HepG2 (cell line): Measurements from ENCODE around the gene RANBP6. TPM values are rescaled to one million over a fixed set of nuclear protein-coding genes. Genes with fewer than 3 reads are reported as not detected.

Experiments used
- ARID3A ChIP-seq: IDR thresholded peaks from 2 replicates; pipeline ENCODE4 v1.6.1; 2012; ENCODE audit warnings: low read depth, low read length, improper control_type of control experiment
- ATM ChIP-seq: fragments of 450-650 bp; IDR thresholded peaks from 2 replicates; pipeline ENCODE4 v1.7.1; 2017; ENCODE audit warnings: mild to moderate bottlenecking, borderline replicate concordance
- CENPX ChIP-seq: sonication (generic); formaldehyde crosslinking; IDR thresholded peaks from 2 replicates; pipeline ENCODE4 v1.9.0; 2021; ENCODE audit warnings: mild to moderate bottlenecking, missing genetic modification reagents, moderate library complexity
- ELF3 ChIP-seq: IDR thresholded peaks from 2 replicates; pipeline ENCODE4 v1.6.1; 2016; ENCODE audit warnings: missing genetic modification reagents, missing compliant biosample characterization
- FOXK1 ChIP-seq: sonication (generic); formaldehyde crosslinking; IDR thresholded peaks from 2 replicates; pipeline ENCODE4 v1.4.0; 2020; ENCODE audit warnings: low read depth, missing genetic modification reagents, borderline replicate concordance
- HDAC2 ChIP-seq: sonication (generic); formaldehyde crosslinking; IDR thresholded peaks from 2 replicates; pipeline ENCODE4 v1.4.0; 2020; ENCODE audit warnings: missing genetic modification reagents
- HNRNPK ChIP-seq: fragments of 200-400 bp; formaldehyde crosslinking; IDR thresholded peaks from 2 replicates; pipeline ENCODE4 v1.6.1; 2018; ENCODE audit warnings: low read length, low read depth, moderate library complexity, mild to moderate bottlenecking; ENCODE audit not compliant: poor library complexity, severe bottlenecking
- KDM5B ChIP-seq: sonication (generic); formaldehyde crosslinking; IDR thresholded peaks from 2 replicates; pipeline ENCODE4 v1.4.0; 2020; ENCODE audit warnings: missing genetic modification reagents, mild to moderate bottlenecking, borderline replicate concordance
- KLF16 ChIP-seq, 2 experiments: sonication (generic) in 1 of 2; formaldehyde crosslinking in 1 of 2; IDR thresholded peaks; 2 replicates each; pipeline versions ENCODE4 v1.6.1 to v1.8.0; 2016 to 2023; ENCODE audit warnings: missing genetic modification reagents in 2 of 2, missing compliant biosample characterization in 1 of 2
- MEIS2 ChIP-seq: sonication (generic); formaldehyde crosslinking; IDR thresholded peaks from 2 replicates; pipeline ENCODE4 v1.9.0; 2021; ENCODE audit warnings: mild to moderate bottlenecking, missing genetic modification reagents
- PHF21A ChIP-seq: sonication (generic); formaldehyde crosslinking; IDR thresholded peaks from 2 replicates; pipeline ENCODE4 v1.5.0; 2020; ENCODE audit warnings: mild to moderate bottlenecking, missing genetic modification reagents
- POGZ ChIP-seq: sonication (generic); formaldehyde crosslinking; IDR thresholded peaks from 2 replicates; pipeline ENCODE4 v1.4.0; 2020; ENCODE audit warnings: mild to moderate bottlenecking, missing genetic modification reagents
- RCOR2 ChIP-seq: IDR thresholded peaks from 2 replicates; pipeline ENCODE4 v1.6.1; 2016; ENCODE audit warnings: missing biosample characterization, missing genetic modification reagents
- SALL1 ChIP-seq: sonication (generic); formaldehyde crosslinking; IDR thresholded peaks from 2 replicates; pipeline ENCODE4 v1.8.0; 2022; ENCODE audit warnings: mild to moderate bottlenecking, missing genetic modification reagents
- SIN3A ChIP-seq: IDR thresholded peaks from 2 replicates; pipeline ENCODE4 v1.6.1; 2011; ENCODE audit warnings: low read depth, mild to moderate bottlenecking, control low read depth, low read length, borderline replicate concordance
- STAT5B ChIP-seq: sonication (generic); formaldehyde crosslinking; IDR thresholded peaks from 2 replicates; pipeline ENCODE4 v1.4.0; 2020; ENCODE audit warnings: missing genetic modification reagents
- ZBTB43 ChIP-seq: sonication (generic); formaldehyde crosslinking; conservative IDR thresholded peaks from 2 replicates; pipeline ENCODE4 v1.4.0; 2020; ENCODE audit warnings: missing genetic modification reagents
- ZFP36 ChIP-seq: fragments of 150-350 bp; IDR thresholded peaks from 2 replicates; pipeline ENCODE4 v1.6.1; 2018; ENCODE audit warnings: borderline replicate concordance, low read length, low read depth; ENCODE audit not compliant: partially characterized antibody
- ZKSCAN5 ChIP-seq: sonication (generic); formaldehyde crosslinking; IDR thresholded peaks from 2 replicates; pipeline ENCODE4 v1.5.1; 2020; ENCODE audit warnings: mild to moderate bottlenecking, missing genetic modification reagents
- ZNF232 ChIP-seq: sonication (generic); formaldehyde crosslinking; IDR thresholded peaks from 2 replicates; pipeline ENCODE4 v1.4.0; 2020; ENCODE audit warnings: missing genetic modification reagents, borderline replicate concordance
- ZNF260 ChIP-seq: sonication (generic); formaldehyde crosslinking; IDR thresholded peaks from 2 replicates; pipeline ENCODE4 v1.4.0; 2020; ENCODE audit warnings: missing genetic modification reagents, low read depth, mild to moderate bottlenecking, borderline replicate concordance
- ZNF280D ChIP-seq: sonication (generic); formaldehyde crosslinking; IDR thresholded peaks from 2 replicates; pipeline ENCODE4 v1.5.1; 2020; ENCODE audit warnings: mild to moderate bottlenecking, missing genetic modification reagents
- ZNF570 ChIP-seq: sonication (generic); formaldehyde crosslinking; IDR thresholded peaks from 2 replicates; pipeline ENCODE4 v1.4.0; 2020; ENCODE audit warnings: mild to moderate bottlenecking, missing genetic modification reagents, borderline replicate concordance
- ZNF709 ChIP-seq: sonication (generic); formaldehyde crosslinking; IDR thresholded peaks from 2 replicates; pipeline ENCODE4 v1.5.0; 2020; ENCODE audit warnings: mild to moderate bottlenecking, missing genetic modification reagents
- polyA plus RNA-seq, 8 experiments: library from polyadenylated mRNA; depleted of rRNA in 3 of 8; stranded (reverse) in 7 of 8; unstranded in 1 of 8; fragments of >200 nt; fragmentation: Illumina TruSeq in 4 of 8; extraction: Trizol in 4 of 8; gene quantifications; 2 replicates each; pipeline versions ENCODE4 v1.2.1 to v1.2.3, GENCODE V29; 2011 to 2016; ENCODE audit warnings: low read depth in 4 of 8, missing spikeins in 1 of 8, mixed read lengths in 1 of 8; ENCODE audit not compliant: insufficient read depth in 1 of 8
- total RNA-seq, 5 experiments: library from RNA; depleted of rRNA; stranded (reverse); fragments of >200 nt; fragmentation: Illumina TruSeq; extraction: Trizol; gene quantifications; 2 replicates each; pipeline ENCODE4 v1.2.3, GENCODE V29; 2016; ENCODE audit warnings: low read depth in 1 of 5

RANBP6 gene
- total and polyA plus RNA-seq, 2 of the 13 experiments (the other 11 are each of a cell fraction or from before 2014, with no cell fraction given) = 7.5 to 26.0 TPM

- no peak for TF ChIP-seq ZNF570 (CRISPR knock-in tag)
- no peak for TF ChIP-seq RCOR2
- no peak for TF ChIP-seq STAT5B
- TF ChIP-seq SALL1 = peak; percentile 63
- peak; percentile 71; the same call in 1 of the 2 replicates for TF ChIP-seq HDAC2 (CRISPR knock-in tag)
- no peak; the same call in 1 of the 2 replicates for TF ChIP-seq PHF21A
- peak; percentile 81 for TF ChIP-seq ELF3 (CRISPR knock-in tag)
- TF ChIP-seq HNRNPK = no peak
- peak; percentile 74; the same call in 1 of the 2 replicates for TF ChIP-seq FOXK1
- no peak for TF ChIP-seq CENPX (CRISPR knock-in tag)
- peak; percentile 48; the same call in 1 of the 2 replicates for TF ChIP-seq SIN3A
- TF ChIP-seq ZNF232 (CRISPR knock-in tag) = peak; percentile 33; the same call in 1 of the 2 replicates
- no peak for TF ChIP-seq ZNF260 (CRISPR knock-in tag)
- peak; percentile 73; the same call in 1 of the 2 replicates for TF ChIP-seq KDM5B (CRISPR knock-in tag)
- peak; percentile 18; the same call in 1 of the 2 replicates for TF ChIP-seq MEIS2 (CRISPR knock-in tag)
- 0 out of 2 replicates have a peak, but pooled peaks have one; percentile 67 for TF ChIP-seq ZNF280D
- TF ChIP-seq ZBTB43 (CRISPR knock-in tag) = no peak
- peak; percentile 45; the same call in 1 of the 2 replicates for TF ChIP-seq ZNF709 (CRISPR knock-in tag)
- TF ChIP-seq ATM = no peak
- TF ChIP-seq KLF16 (CRISPR knock-in tag; IDR thresholded peaks at IDR 0.05) = peak in 1 of 2 experiments; percentile 76; a peak in 2 of 4 replicates
- TF ChIP-seq ZFP36 = no peak
- no peak for TF ChIP-seq ZKSCAN5 (CRISPR knock-in tag)
- TF ChIP-seq ARID3A = peak; percentile 57; the same call in 1 of the 2 replicates
- peak; percentile 88 for TF ChIP-seq POGZ (CRISPR knock-in tag)
These were observed at the start of gene RANBP6 (continued) for GRCh38 chr9:6015278-6016157.
